ENCODE results near the gene LRRC75B. TPM values are rescaled to one million over a fixed set of nuclear protein-coding genes. Genes with fewer than 3 reads are reported as not detected.
"Not testable (repeated sequence)": the region's sequence is repeated elsewhere in the genome, so short reads cannot be mapped to it uniquely, and the experiment has no call there.

Gene LRRC75B
- total and polyA plus RNA-seq, 9 donors = 8.0 to 14.9 (median 9.1) TPM

DNA sequence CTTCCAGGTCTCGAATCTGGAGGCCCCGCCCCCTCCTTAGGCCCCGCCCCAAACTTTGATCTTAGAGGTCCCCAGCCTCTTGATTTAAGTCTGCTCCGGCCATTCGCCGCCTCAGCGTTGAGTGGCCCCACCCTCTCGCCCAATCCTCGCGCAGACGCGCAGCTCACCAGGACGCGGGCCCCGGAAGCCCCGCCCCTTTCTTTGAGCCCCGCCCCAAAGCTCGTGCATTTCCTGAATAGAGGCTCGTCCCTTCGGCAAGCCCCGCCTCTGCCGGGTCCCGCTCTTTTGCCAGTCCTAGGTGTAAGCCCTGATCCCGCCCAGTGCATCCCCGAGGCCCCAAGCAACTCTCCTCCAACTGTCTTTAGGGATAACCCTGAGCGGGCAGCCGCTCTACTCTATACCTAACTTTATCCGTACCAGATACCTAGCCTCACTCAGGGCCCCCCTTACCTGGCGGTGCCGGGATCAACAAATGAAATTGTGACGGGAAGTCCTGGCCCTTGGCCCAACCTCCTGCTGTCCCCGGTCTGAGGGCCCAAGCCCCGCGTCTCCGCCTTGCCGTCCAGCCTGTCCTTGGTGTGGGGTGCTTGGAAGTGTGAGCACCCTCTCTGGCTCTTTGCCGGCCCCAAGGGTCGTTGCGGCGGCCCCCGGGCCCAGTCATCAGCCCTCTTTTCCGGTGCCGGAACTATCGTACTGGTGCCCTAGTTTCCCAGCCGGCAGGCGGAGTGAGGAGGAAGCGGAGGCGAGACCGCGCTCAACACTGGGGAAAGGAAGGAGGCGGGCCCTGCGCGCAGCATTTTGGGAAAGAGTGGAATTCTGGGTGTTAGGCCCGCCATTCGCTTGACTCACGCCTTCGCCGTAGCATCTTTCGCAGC, 37.5 kb downstream of the LRRC75B start, which contains the start of gene SNRPD3:
Gene SNRPD3 (plus strand): TSS at position 835 of the 875 bp plus-strand sequence. CDS start 1,676 bp downstream, outside the sequence.
- 1% methylated on average over 44 of the region's 59 CpGs for WGBS (ENCODE audit: insufficient coverage)
- Histone ChIP-seq H3K27ac (ENCODE audit: low read length) (peak within 1 kb of the TSS; percentile 100), H3K4me3 (ENCODE audit: low read length) (peak within 1 kb of the TSS; percentile 98), H3K9me3 (replicated peaks; ENCODE audit: control insufficient read depth, low read depth, low read length) (no peaks in the 10 kb centered on the region), H3K4me1 (ENCODE audit: control insufficient read depth, insufficient read depth, low read length) (peaks cover 37% of the 10 kb centered on the region), H3K27me3 (ENCODE audit: control insufficient read depth, insufficient read depth, low read length) (no peaks in the 10 kb centered on the region), H3K36me3 (ENCODE audit: control insufficient read depth, insufficient read depth, low read length) (peaks cover 45% of the 10 kb centered on the region)
- DNase-seq = peak; percentile 100

- under 1% methylated on average over 63 of the region's 64 CpGs for WGBS (ENCODE audit: insufficient coverage)
- Histone ChIP-seq H3K27me3 (ENCODE audit: control insufficient read depth, insufficient read depth, low read length) (no peaks in the 10 kb centered on the region), H3K36me3 (ENCODE audit: control insufficient read depth, insufficient read depth, low read length) (peaks cover 48% of the 10 kb centered on the region), H3K27ac (ENCODE audit: low read length) (peak within 1 kb of the TSS; percentile 100), H3K4me3 (ENCODE audit: low read length) (peak within 1 kb of the TSS; percentile 98), H3K9me3 (replicated peaks; ENCODE audit: control insufficient read depth, low read depth, low read length) (no peaks in the 10 kb centered on the region), H3K4me1 (ENCODE audit: control insufficient read depth, insufficient read depth, low read length) (peaks cover 36% of the 10 kb centered on the region)
- DNase-seq = peak; percentile 52
These were observed 38.3 kb downstream of the LRRC75B start, which contains the start of gene GUCD1 for GRCh38 chr22:24554313-24555164. TSS of gene GUCD1 (minus strand) at chr22:24555138. CDS start at chr22:24554991, 147 bp downstream.

DNA sequence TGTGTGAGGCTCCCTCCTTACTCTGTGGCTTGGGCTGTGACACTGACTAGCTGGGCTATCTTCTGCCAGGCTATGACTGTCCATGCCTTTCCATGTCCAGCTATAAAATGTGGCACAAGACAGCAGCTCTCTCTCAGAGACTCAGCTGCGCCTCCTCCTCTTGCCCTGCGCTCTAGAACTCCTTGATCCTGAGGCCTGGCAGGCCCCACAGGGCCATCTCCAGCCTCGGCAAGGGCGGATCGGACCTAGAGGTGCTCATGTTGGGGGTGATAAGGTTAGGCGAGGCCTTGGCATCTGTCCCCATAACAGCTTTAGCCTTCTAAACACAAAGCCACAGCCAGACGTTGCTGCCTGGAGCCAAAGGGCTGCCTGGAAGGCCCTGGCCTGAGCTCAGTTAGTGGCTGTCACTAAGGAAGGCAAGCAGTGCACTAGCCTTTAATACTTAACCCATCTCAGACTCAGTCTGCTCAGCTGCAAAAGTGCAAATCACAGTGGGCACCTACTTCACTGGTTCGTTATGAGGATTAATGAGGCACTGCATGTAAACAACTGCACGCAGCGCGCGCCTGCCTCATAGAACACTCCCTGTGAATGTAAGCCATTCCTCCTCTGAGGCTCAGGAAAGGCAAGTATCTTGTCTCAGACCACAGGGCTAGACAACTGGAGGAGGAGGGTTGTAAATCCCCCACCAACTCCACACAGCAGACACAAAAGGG, 39.1 kb downstream of the LRRC75B start:
- no peaks in the 10 kb centered on the region for H3K27me3 ChIP-seq (ENCODE audit: control insufficient read depth, insufficient read depth, low read length)
- H3K4me1 ChIP-seq (ENCODE audit: control insufficient read depth, insufficient read depth, low read length) = peaks cover 31% of the 10 kb centered on the region
- H3K27ac ChIP-seq (ENCODE audit: low read length) = peak overlapping the region; percentile 88
- 0% methylated on average over 1 of the region's 12 CpGs for WGBS (ENCODE audit: insufficient coverage)
- peak; percentile 35 for DNase-seq
- H3K36me3 ChIP-seq (ENCODE audit: control insufficient read depth, insufficient read depth, low read length) = peaks cover 46% of the 10 kb centered on the region
- H3K4me3 ChIP-seq (ENCODE audit: low read length) = peak overlapping the region; percentile 73
- no peaks in the 10 kb centered on the region for H3K9me3 ChIP-seq (replicated peaks; ENCODE audit: control insufficient read depth, low read depth, low read length)

GRCh38 chr22:24552503-24553286, 40.2 kb downstream of the LRRC75B start:
- WGBS (ENCODE audit: insufficient coverage) = 86% methylated on average over 3 of the region's 10 CpGs
- Histone ChIP-seq H3K36me3 (ENCODE audit: control insufficient read depth, insufficient read depth, low read length) (peaks cover 49% of the 10 kb centered on the region), H3K4me1 (ENCODE audit: control insufficient read depth, insufficient read depth, low read length) (peaks cover 29% of the 10 kb centered on the region)
- not testable (repeated sequence) for H3K4me3 ChIP-seq (ENCODE audit: low read length); H3K27me3 ChIP-seq (ENCODE audit: control insufficient read depth, insufficient read depth, low read length); H3K9me3 ChIP-seq (replicated peaks; ENCODE audit: control insufficient read depth, low read depth, low read length); DNase-seq; H3K27ac ChIP-seq (ENCODE audit: low read length)

- no peak overlapping the region for H3K4me3 ChIP-seq (ENCODE audit: low read length)
- WGBS (ENCODE audit: insufficient coverage) = 74% methylated on average over 6 of the region's 6 CpGs
- H3K27ac ChIP-seq (ENCODE audit: low read length) = no peak overlapping the region
- H3K9me3 ChIP-seq (replicated peaks; ENCODE audit: control insufficient read depth, low read depth, low read length) = no peaks in the 10 kb centered on the region
- peaks cover 22% of the 10 kb centered on the region for H3K4me1 ChIP-seq (ENCODE audit: control insufficient read depth, insufficient read depth, low read length)
- no peak for DNase-seq
- peaks cover 60% of the 10 kb centered on the region for H3K36me3 ChIP-seq (ENCODE audit: control insufficient read depth, insufficient read depth, low read length)
- H3K27me3 ChIP-seq (ENCODE audit: control insufficient read depth, insufficient read depth, low read length) = no peaks in the 10 kb centered on the region
These were observed 41.9 kb downstream of the LRRC75B start for GRCh38 chr22:24550902-24551435.

GRCh38 chr22:24550028-24550901, 42.6 kb downstream of the LRRC75B start:
- peaks cover 60% of the 10 kb centered on the region for H3K36me3 ChIP-seq (ENCODE audit: control insufficient read depth, insufficient read depth, low read length)
- no peak overlapping the region for H3K27ac ChIP-seq (ENCODE audit: low read length)
- H3K9me3 ChIP-seq (replicated peaks; ENCODE audit: control insufficient read depth, low read depth, low read length) = no peaks in the 10 kb centered on the region
- 80% methylated on average over 6 of the region's 8 CpGs for WGBS (ENCODE audit: insufficient coverage)
- peaks cover 27% of the 10 kb centered on the region for H3K4me1 ChIP-seq (ENCODE audit: control insufficient read depth, insufficient read depth, low read length)
- H3K4me3 ChIP-seq (ENCODE audit: low read length) = no peak overlapping the region
- no peaks in the 10 kb centered on the region for H3K27me3 ChIP-seq (ENCODE audit: control insufficient read depth, insufficient read depth, low read length)
- DNase-seq = no peak

- H3K4me1 ChIP-seq (ENCODE audit: control insufficient read depth, insufficient read depth, low read length) = peaks cover 36% of the 10 kb centered on the region
- peaks cover 68% of the 10 kb centered on the region for H3K36me3 ChIP-seq (ENCODE audit: control insufficient read depth, insufficient read depth, low read length)
- no peak overlapping the region for H3K27ac ChIP-seq (ENCODE audit: low read length)
These were observed 44.1 kb downstream of the LRRC75B start for GRCh38 chr22:24548812-24549211.

GRCh38 chr22:24543679-24544243, 49.1 kb downstream of the LRRC75B start:
- DNase-seq = no peak
- H3K4me1 ChIP-seq (ENCODE audit: control insufficient read depth, insufficient read depth, low read length) = peaks cover 43% of the 10 kb centered on the region

More at GRCh38 chr22:24548812-24549211, 44.1 kb downstream of the LRRC75B start:
- H3K4me3 ChIP-seq (ENCODE audit: low read length) = no peak overlapping the region
- H3K27me3 ChIP-seq (ENCODE audit: control insufficient read depth, insufficient read depth, low read length) = no peaks in the 10 kb centered on the region
- H3K9me3 ChIP-seq (replicated peaks; ENCODE audit: control insufficient read depth, low read depth, low read length) = no peaks in the 10 kb centered on the region
- 90% methylated on average over 4 of the region's 4 CpGs for WGBS (ENCODE audit: insufficient coverage)
- DNase-seq = no peak

More at GRCh38 chr22:24543679-24544243, 49.1 kb downstream of the LRRC75B start:
- H3K9me3 ChIP-seq (replicated peaks; ENCODE audit: control insufficient read depth, low read depth, low read length) = no peaks in the 10 kb centered on the region
- H3K36me3 ChIP-seq (ENCODE audit: control insufficient read depth, insufficient read depth, low read length) = peaks cover 80% of the 10 kb centered on the region
- no peak overlapping the region for H3K4me3 ChIP-seq (ENCODE audit: low read length)
- no peak overlapping the region for H3K27ac ChIP-seq (ENCODE audit: low read length)
- WGBS (ENCODE audit: insufficient coverage) = 85% methylated on average over 6 of the region's 11 CpGs
- H3K27me3 ChIP-seq (ENCODE audit: control insufficient read depth, insufficient read depth, low read length) = no peaks in the 10 kb centered on the region

Data from muscle of leg (tissue), 11 donors.